ENCODE results near the gene SORCS2.
"Not testable (repeated sequence)": the region's sequence is repeated elsewhere in the genome, so short reads cannot be mapped to it uniquely, and the experiment has no call there.

- TF ChIP-seq CTCF (IDR thresholded peaks at IDR 0.05 in 4 of 5, conservative IDR thresholded peaks at IDR 0.05 in 1 of 5); POLR2A (IDR thresholded peaks at IDR 0.05): not testable (repeated sequence)
Observed at GRCh38 chr4:7215187-7215586, 22.8 kb downstream of the SORCS2 start.

All from gastrocnemius medialis (tissue), 4 donors.